GM06990 (cell line): Measurements from ENCODE around the gene MSH4.
"Not testable (repeated sequence)": the region's sequence is repeated elsewhere in the genome, so short reads cannot be mapped to it uniquely, and the experiment has no call there.

Experiments used
- DNase-seq: peaks from one replicate; pipeline ENCODE4 v3.0.0-alpha.2; 2011; ENCODE audit not compliant: insufficient read length; ENCODE audit errors: extremely low read depth
- H3K27me3 ChIP-seq: replicated peaks from 2 replicates; pipeline ENCODE4 v1.6.0; 2011; ENCODE audit warnings: low read length; ENCODE audit not compliant: control insufficient read depth, insufficient read depth
- H3K36me3 ChIP-seq: 2 replicates; pipeline ENCODE4 v1.5.1; 2011; ENCODE audit warnings: low read length; ENCODE audit not compliant: control insufficient read depth, insufficient read depth
- H3K4me3 ChIP-seq: replicated peaks from 2 replicates; pipeline ENCODE4 v1.5.1; 2011; ENCODE audit warnings: low read depth, mild to moderate bottlenecking, control low read depth, low read length
- CTCF ChIP-seq: IDR thresholded peaks from 2 replicates; pipeline ENCODE4 v1.5.1; 2011; ENCODE audit warnings: low read length, control low read depth, mild to moderate bottlenecking, inconsistent platforms; ENCODE audit not compliant: insufficient read depth, poor library complexity, severe bottlenecking

Gene MSH4

GRCh38 chr1:75770761-75771160, 25.9 kb upstream of the MSH4 start:
- H3K4me3 ChIP-seq: no peak overlapping the region
- no peak for TF ChIP-seq CTCF

GRCh38 chr1:75771978-75772377, 24.7 kb upstream of the MSH4 start:
- DNase-seq: no peak
- Histone ChIP-seq H3K4me3 (no peak overlapping the region), H3K27me3 (no peaks in the 10 kb centered on the region), H3K36me3 (no peaks in the 10 kb centered on the region)
- TF ChIP-seq CTCF: no peak

More at GRCh38 chr1:75770761-75771160, 25.9 kb upstream of the MSH4 start:
- no peaks in the 10 kb centered on the region for H3K27me3 ChIP-seq
- H3K36me3 ChIP-seq: no peaks in the 10 kb centered on the region
- DNase-seq: no peak

- H3K4me3 ChIP-seq, H3K27me3 ChIP-seq, H3K36me3 ChIP-seq, DNase-seq: not testable (repeated sequence)
These were observed 18.9 kb upstream of the MSH4 start for GRCh38 chr1:75777812-75778211.

GRCh38 chr1:75778694-75779093, 18.0 kb upstream of the MSH4 start:
- not testable (repeated sequence) for DNase-seq

GRCh38 chr1:75780183-75780582, 16.5 kb upstream of the MSH4 start:
- DNase-seq, H3K36me3 ChIP-seq, H3K27me3 ChIP-seq, H3K4me3 ChIP-seq: not testable (repeated sequence)

More at GRCh38 chr1:75778694-75779093, 18.0 kb upstream of the MSH4 start:
- H3K4me3 ChIP-seq, H3K27me3 ChIP-seq, H3K36me3 ChIP-seq: not testable (repeated sequence)

GRCh38 chr1:75783920-75784319, 12.8 kb upstream of the MSH4 start:
- DNase-seq, H3K36me3 ChIP-seq, H3K27me3 ChIP-seq: not testable (repeated sequence)
- H3K4me3 ChIP-seq: peak overlapping the region; percentile 56

GRCh38 chr1:75785320-75785982, 11.2 kb upstream of the MSH4 start:
- Histone ChIP-seq H3K4me3 (peak overlapping the region; percentile 81), H3K27me3 (no peaks in the 10 kb centered on the region), H3K36me3 (peaks cover 2% of the 10 kb centered on the region; the same call in 1 of the 2 replicates)
- TF ChIP-seq CTCF: no peak
- no peak for DNase-seq
